Lung (tissue), 12 donors: ENCODE measurements around the gene ELF4. TPM values are rescaled to one million over a fixed set of nuclear protein-coding genes. Genes with fewer than 3 reads are reported as not detected.
A peak's percentile ranks its signal among the peaks of the same experiment; 100 is the strongest.

Experiments used
- ATAC-seq: fragments of 200-7000 bp; cut with Tn5 transposase; one replicate; pipeline ENCODE4 v1.9.1; 2020; ENCODE audit warnings: moderate number of reproducible peaks; ENCODE audit not compliant: insufficient read depth, low FRiP score
- DNase-seq, 3 donors: peaks; one replicate each; pipeline ENCODE4 v3.0.0-alpha.2; 2013 to 2017
- H3K27ac ChIP-seq, 2 donors: one replicate each; pipeline ENCODE4 v1.5.1; 2013; ENCODE audit warnings: mild to moderate bottlenecking in 2 of 2, moderate library complexity in 2 of 2, control low read depth in 1 of 2, inconsistent platforms in 1 of 2, low read depth in 1 of 2, low read length in 1 of 2
- H3K27me3 ChIP-seq, 3 donors: one replicate each; pipeline ENCODE4 v1.5.1; 2013; ENCODE audit warnings: low read length in 2 of 3; ENCODE audit not compliant: control insufficient read depth in 3 of 3, insufficient read depth in 3 of 3
- H3K36me3 ChIP-seq, 4 donors: one replicate each; pipeline ENCODE4 v1.5.1; 2013; ENCODE audit warnings: low read length in 4 of 4, mild to moderate bottlenecking in 1 of 4, moderate library complexity in 1 of 4; ENCODE audit not compliant: control insufficient read depth in 4 of 4, insufficient read depth in 4 of 4
- H3K4me1 ChIP-seq, 5 donors: one replicate each; pipeline ENCODE4 v1.5.1; 2013; ENCODE audit warnings: low read length in 5 of 5, mild to moderate bottlenecking in 2 of 5, moderate library complexity in 1 of 5; ENCODE audit not compliant: control insufficient read depth in 5 of 5, insufficient read depth in 5 of 5
- H3K4me3 ChIP-seq: one replicate; pipeline ENCODE4 v1.5.1; 2013; ENCODE audit warnings: mild to moderate bottlenecking, control low read depth, moderate library complexity
- H3K9ac ChIP-seq, 2 donors: one replicate each; pipeline ENCODE4 v1.5.1; 2013; ENCODE audit warnings: low read length in 2 of 2, control low read depth in 1 of 2; ENCODE audit not compliant: insufficient read depth in 1 of 2
- H3K9me3 ChIP-seq, 4 donors: one replicate each; pipeline ENCODE4 v1.5.1; 2013; ENCODE audit warnings: low read length in 3 of 4, mild to moderate bottlenecking in 1 of 4, moderate library complexity in 1 of 4; ENCODE audit not compliant: control insufficient read depth in 4 of 4, insufficient read depth in 3 of 4
- WGBS, 2 donors: extraction: QIAGEN DNeasy Blood & Tissue Kit; methylation state at CpG; one replicate each; pipeline ENCODE4 v1.1.7; 2013; 5-methylcytosine and 5-hydroxymethylcytosine counted together
- polyA plus RNA-seq, 2 donors: library from polyadenylated mRNA; stranded (reverse); fragments of 200-250 nt; gene quantifications; one replicate each; pipeline ENCODE4 v1.2.1, GENCODE V29; 2013
- total RNA-seq, 2 donors: library from RNA; depleted of rRNA in 1 of 2; stranded (reverse); fragments of >200 nt in 1 of 2; gene quantifications; one replicate each; pipeline ENCODE4 v1.2.1, GENCODE V29; 2014 to 2021
- TF ChIP-seq, protein P1 (sequence below): IDR thresholded peaks from 2 replicates; pipeline ENCODE4 v1.5.1; 2012; ENCODE audit warnings: mild to moderate bottlenecking; ENCODE audit errors: control extremely low read depth, extremely low read depth
- donor health status: control.
- donor health status: control.
- donor health status: Bipolar disorder and iron deficiency.
- donor health status: healthy.
- donor health status: DM: yes; HTN: yes; CAD: no.

Gene ELF4
- total and polyA plus RNA-seq, 4 donors, result 5.9 to 24.5 (median 16.4) TPM

DNA sequence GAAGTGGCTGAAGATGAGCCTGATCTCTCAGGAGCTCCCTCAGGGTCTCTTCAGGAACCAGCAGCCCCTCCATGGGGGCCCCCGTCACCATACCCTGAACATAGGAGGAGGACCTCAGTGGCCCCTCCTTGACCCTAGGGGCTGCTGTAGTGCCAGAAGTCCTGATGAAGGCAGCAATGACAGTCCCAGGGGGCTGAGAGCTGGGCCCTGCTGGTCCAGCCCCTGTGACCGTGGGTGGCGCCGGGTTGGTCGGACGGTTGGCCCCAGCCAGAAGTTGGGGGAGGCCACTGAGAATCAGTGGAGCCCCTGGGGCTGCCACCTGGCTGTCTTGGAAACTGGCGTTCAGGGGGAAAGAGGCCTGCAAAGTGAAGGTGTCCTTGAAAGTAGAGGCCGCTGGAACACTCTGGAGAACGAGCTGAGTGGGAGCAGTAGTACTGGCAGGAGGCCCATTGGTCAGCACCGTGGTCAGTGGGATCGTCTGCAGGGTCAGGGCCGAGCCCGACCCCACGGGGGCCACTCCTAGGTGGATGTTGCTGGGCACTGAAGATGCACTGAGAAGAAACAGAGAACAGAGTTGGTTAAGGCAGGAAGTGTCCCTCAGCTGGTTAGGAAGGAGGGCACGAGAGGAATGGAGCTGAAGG, 43.2 kb downstream of the ELF4 start:
- peaks cover 0 to 32% (median 0%) of the 10 kb centered on the region in 4 donors for H3K36me3 ChIP-seq
- H3K9me3 ChIP-seq, result peaks cover 0 to 4% (median 0%) of the 10 kb centered on the region in 4 donors
- H3K27ac ChIP-seq, result no peak overlapping the region
- no peak overlapping the region for H3K4me3 ChIP-seq
- no peaks in the 10 kb centered on the region for H3K27me3 ChIP-seq
- TF ChIP-seq, protein P1, sequence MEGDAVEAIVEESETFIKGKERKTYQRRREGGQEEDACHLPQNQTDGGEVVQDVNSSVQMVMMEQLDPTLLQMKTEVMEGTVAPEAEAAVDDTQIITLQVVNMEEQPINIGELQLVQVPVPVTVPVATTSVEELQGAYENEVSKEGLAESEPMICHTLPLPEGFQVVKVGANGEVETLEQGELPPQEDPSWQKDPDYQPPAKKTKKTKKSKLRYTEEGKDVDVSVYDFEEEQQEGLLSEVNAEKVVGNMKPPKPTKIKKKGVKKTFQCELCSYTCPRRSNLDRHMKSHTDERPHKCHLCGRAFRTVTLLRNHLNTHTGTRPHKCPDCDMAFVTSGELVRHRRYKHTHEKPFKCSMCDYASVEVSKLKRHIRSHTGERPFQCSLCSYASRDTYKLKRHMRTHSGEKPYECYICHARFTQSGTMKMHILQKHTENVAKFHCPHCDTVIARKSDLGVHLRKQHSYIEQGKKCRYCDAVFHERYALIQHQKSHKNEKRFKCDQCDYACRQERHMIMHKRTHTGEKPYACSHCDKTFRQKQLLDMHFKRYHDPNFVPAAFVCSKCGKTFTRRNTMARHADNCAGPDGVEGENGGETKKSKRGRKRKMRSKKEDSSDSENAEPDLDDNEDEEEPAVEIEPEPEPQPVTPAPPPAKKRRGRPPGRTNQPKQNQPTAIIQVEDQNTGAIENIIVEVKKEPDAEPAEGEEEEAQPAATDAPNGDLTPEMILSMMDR, result no peak
- ATAC-seq (no peak), DNase-seq (no peak)
- H3K9ac ChIP-seq, result no peak overlapping the region
- no peaks in the 10 kb centered on the region for H3K4me1 ChIP-seq
- WGBS, 2 donors, result 79 to 90% methylated on average over 14 to 15 of the region's 15 CpGs

DNA sequence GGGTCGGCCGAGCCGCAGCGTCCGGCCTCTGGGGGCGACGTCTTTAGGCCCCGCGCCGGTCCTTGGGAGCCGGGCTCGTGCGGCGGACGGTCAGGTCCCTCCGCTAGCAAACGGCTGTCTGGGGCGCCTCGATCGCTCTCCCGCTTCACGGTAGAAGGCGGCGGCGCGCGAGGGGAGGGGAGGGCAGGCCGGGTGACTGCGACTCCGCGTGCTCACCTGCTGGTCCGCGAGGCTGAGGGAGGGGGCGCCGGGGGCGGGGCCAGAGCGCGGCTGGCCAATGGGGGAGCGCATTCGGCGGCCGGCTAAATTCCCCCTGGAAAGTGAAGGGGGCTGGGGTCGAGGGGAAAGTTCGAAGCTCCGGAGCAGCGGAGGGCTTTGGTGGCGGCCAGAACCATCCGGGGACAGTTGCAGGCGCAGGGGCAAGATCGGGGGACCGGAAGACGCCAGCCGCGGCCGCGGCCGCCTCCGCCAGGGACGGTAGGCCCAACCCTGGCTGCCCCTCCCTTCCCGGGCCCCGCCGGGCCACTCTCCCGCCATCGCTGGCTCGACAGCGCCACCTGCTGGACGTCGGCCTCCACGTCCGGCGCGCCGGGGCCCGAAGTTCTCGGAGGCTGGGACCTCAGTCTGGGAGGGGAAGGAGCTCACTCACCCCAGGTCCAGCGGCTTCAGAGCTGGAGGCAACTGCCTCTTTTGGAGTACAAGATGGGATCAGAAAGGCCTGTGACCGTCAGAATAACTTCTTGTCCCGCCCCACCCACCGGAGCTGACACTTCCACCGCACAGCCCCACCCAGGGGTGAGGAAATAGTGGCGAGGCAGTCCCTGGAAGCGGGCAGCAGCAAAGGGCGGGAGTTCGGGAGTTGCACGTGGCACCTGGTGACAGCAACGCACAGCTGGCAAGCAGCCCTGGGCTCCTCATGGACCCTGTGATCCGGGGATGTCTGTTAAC, 49.9 kb downstream of the ELF4 start:
- Histone ChIP-seq H3K9me3 (no peaks in the 10 kb centered on the region), H3K4me3 (peak overlapping the region; percentile 30), H3K4me1 (no peaks in the 10 kb centered on the region), H3K36me3 (peaks cover 0 to 4% (median 0%) of the 10 kb centered on the region in 4 donors), H3K27ac (peak overlapping the region in 1 of 2 donors; percentile 67), H3K9ac (peak overlapping the region in 1 of 2 donors; percentile 25), H3K27me3 (no peaks in the 10 kb centered on the region)
- ATAC-seq (peak; percentile 93), DNase-seq (peak; percentile 76 to 81 (median 77))
- 1 to 28% methylated on average over 28 to 87 of the region's 87 CpGs for WGBS, 2 donors
- TF ChIP-seq, protein P1, result peak; percentile 71

DNA sequence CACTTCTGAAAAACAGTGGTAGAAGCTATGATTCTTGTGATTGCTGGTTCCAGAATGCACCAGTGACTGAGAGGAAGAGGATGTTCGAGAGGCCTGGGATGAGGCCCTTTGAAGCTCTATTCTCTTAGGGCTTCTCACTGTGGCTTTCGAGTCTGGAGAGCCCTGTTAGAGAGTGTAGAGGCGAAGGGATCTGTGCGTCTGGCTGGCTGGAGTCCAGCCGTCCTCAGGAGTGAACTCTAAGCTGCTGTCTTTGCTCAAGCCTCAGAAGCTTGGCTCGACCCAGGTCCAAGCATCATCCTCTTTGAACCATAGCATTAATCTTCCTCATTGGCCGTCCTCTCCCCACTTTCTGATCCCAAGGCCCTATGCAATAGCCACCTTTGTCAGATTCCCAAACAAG, 51.6 kb downstream of the ELF4 start:
- H3K4me3 ChIP-seq, result no peak overlapping the region
- no peaks in the 10 kb centered on the region for H3K27me3 ChIP-seq
- H3K36me3 ChIP-seq, result peaks cover 0 to 5% (median under 1%) of the 10 kb centered on the region in 4 donors
- peak in 1 of 3 donors; percentile 15 for DNase-seq
- H3K27ac ChIP-seq, result no peak overlapping the region
- WGBS, 2 donors, result 69 to 90% methylated on average over 6 to 7 of the region's 7 CpGs
- H3K9me3 ChIP-seq, result no peaks in the 10 kb centered on the region
- H3K9ac ChIP-seq, result no peak overlapping the region
- TF ChIP-seq, protein P1, result no peak
- no peaks in the 10 kb centered on the region for H3K4me1 ChIP-seq
- ATAC-seq, result no peak
